CD14-positive monocyte (primary cell): ENCODE results near the gene CREB5. TPM values are rescaled to one million over a fixed set of nuclear protein-coding genes. Genes with fewer than 3 reads are reported as not detected.

Experiments used
- DNase-seq, 3 donors: peaks; one replicate each; pipeline ENCODE4 v3.0.0-alpha.2; 2011 to 2022
- H2AFZ ChIP-seq: 2 replicates; pipeline ENCODE4 v1.6.0; 2012; ENCODE audit warnings: mild to moderate bottlenecking, low read depth, low read length, inconsistent platforms; ENCODE audit not compliant: insufficient read depth, poor library complexity, severe bottlenecking
- H3K27ac ChIP-seq, 2 donors: 1 replicate in 1 of 2; 2 replicates in 1 of 2; pipeline ENCODE4 v1.5.1; 2012 to 2013; ENCODE audit warnings: low read length in 2 of 2, control low read depth in 1 of 2, inconsistent platforms in 1 of 2, low read depth in 1 of 2, mild to moderate bottlenecking in 1 of 2
- H3K27me3 ChIP-seq, 2 donors: one replicate each; pipeline versions ENCODE4 v1.6.0 to v1.6.1; 2011 to 2013; ENCODE audit warnings: low read length in 2 of 2; ENCODE audit not compliant: control insufficient read depth in 2 of 2, insufficient read depth in 2 of 2
- H3K36me3 ChIP-seq, 2 donors: replicated peaks in 1 of 2; 1 replicate in 1 of 2; 2 replicates in 1 of 2; pipeline versions ENCODE4 v1.5.1 to v1.6.1; 2012 to 2013; ENCODE audit warnings: low read length in 2 of 2, control low read depth in 1 of 2, inconsistent platforms in 1 of 2, mild to moderate bottlenecking in 1 of 2; ENCODE audit not compliant: insufficient read depth in 2 of 2, control insufficient read depth in 1 of 2
- H3K4me1 ChIP-seq, 2 donors: 1 replicate in 1 of 2; 2 replicates in 1 of 2; pipeline versions ENCODE4 v1.5.1 to v1.6.1; 2012 to 2013; ENCODE audit warnings: low read length in 2 of 2, control low read depth in 1 of 2, inconsistent platforms in 1 of 2, mild to moderate bottlenecking in 1 of 2, moderate library complexity in 1 of 2; ENCODE audit not compliant: insufficient read depth in 2 of 2, control insufficient read depth in 1 of 2
- H3K4me2 ChIP-seq: replicated peaks from 2 replicates; pipeline ENCODE3; 2012; ENCODE audit warnings: low read length, moderate library complexity, mild to moderate bottlenecking; ENCODE audit not compliant: poor library complexity, severe bottlenecking; ENCODE audit errors: extremely low read depth
- H3K4me3 ChIP-seq, 3 experiments: fragments of 200-600 bp in 1 of 3; sonication (generic) in 1 of 3; replicated peaks in 1 of 3; 1 replicate in 2 of 3; 2 replicates in 1 of 3; pipeline ENCODE4 v1.5.1; 2011 to 2013; ENCODE audit warnings: low read length in 3 of 3, mild to moderate bottlenecking in 3 of 3, control low read depth in 2 of 3, low read depth in 2 of 3, inconsistent platforms in 1 of 3, moderate library complexity in 1 of 3
- H3K79me2 ChIP-seq: 2 replicates; pipeline ENCODE4 v1.6.0; 2012; ENCODE audit warnings: mild to moderate bottlenecking, control low read depth, inconsistent platforms, low read length, moderate library complexity; ENCODE audit not compliant: insufficient read depth
- H3K9ac ChIP-seq: 2 replicates; pipeline ENCODE4 v1.6.0; 2017; ENCODE audit warnings: low read length, mild to moderate bottlenecking; ENCODE audit not compliant: insufficient read depth, poor library complexity, severe bottlenecking
- H3K9me3 ChIP-seq, 2 donors: replicated peaks in 1 of 2; 1 replicate in 1 of 2; 2 replicates in 1 of 2; pipeline versions ENCODE4 v1.5.1 to v1.6.1; 2012 to 2013; ENCODE audit warnings: low read length in 2 of 2, control low read depth in 1 of 2; ENCODE audit not compliant: control insufficient read depth in 1 of 2, insufficient read depth in 1 of 2
- H4K20me1 ChIP-seq: 2 replicates; pipeline ENCODE4 v1.6.0; 2012; ENCODE audit warnings: mild to moderate bottlenecking, low read length, control low read depth, moderate library complexity; ENCODE audit not compliant: insufficient read depth
- H3K27ac Mint-ChIP-seq, 7 donors: one replicate each; pipeline ENCODE4 v1.8.0; 2020; ENCODE audit warnings: mild to moderate bottlenecking in 7 of 7, mixed read lengths in 7 of 7, moderate library complexity in 6 of 7, inconsistent platforms in 2 of 7
- H3K27me3 Mint-ChIP-seq, 3 donors: one replicate each; pipeline ENCODE4 v1.8.0; 2021 to 2022; ENCODE audit warnings: low read depth in 3 of 3, mild to moderate bottlenecking in 3 of 3, mixed read lengths in 3 of 3, moderate library complexity in 3 of 3, inconsistent platforms in 1 of 3
- H3K36me3 Mint-ChIP-seq, 2 donors: one replicate each; pipeline ENCODE4 v1.8.0; 2020; ENCODE audit warnings: mixed read lengths in 2 of 2, inconsistent platforms in 1 of 2, mild to moderate bottlenecking in 1 of 2
- H3K4me1 Mint-ChIP-seq: one replicate; pipeline ENCODE4 v1.8.0; 2020; ENCODE audit warnings: mild to moderate bottlenecking, mixed read lengths
- H3K4me3 Mint-ChIP-seq, 2 donors: one replicate each; pipeline ENCODE4 v1.8.0; 2020; ENCODE audit warnings: mild to moderate bottlenecking in 2 of 2, mixed read lengths in 2 of 2, moderate library complexity in 1 of 2
- H3K9me3 Mint-ChIP-seq, 7 donors: one replicate each; pipeline ENCODE4 v1.8.0; 2020 to 2022; ENCODE audit warnings: mixed read lengths in 7 of 7, mild to moderate bottlenecking in 6 of 7, moderate library complexity in 6 of 7, inconsistent platforms in 2 of 7
- CTCF ChIP-seq: fragments of 200-600 bp; IDR thresholded peaks from one replicate; pipeline ENCODE4 v1.8.0; 2022; ENCODE audit warnings: antibody characterized with exemption, mild to moderate bottlenecking
- WGBS: methylation state at CpG from one replicate; pipeline ENCODE4 v1.1.5; 2013; ENCODE audit warnings: missing lambda C conversion rate; ENCODE audit not compliant: insufficient coverage; 5-methylcytosine and 5-hydroxymethylcytosine counted together
- intact Hi-C, 2 donors: fragments of 100-400 bp; cut with micrococcal nuclease; formaldehyde crosslinking; loops; one replicate each; pipeline versions ENCODE4 v1.15.0 to v1.15.1; 2023
- polyA plus RNA-seq, 3 donors: library from polyadenylated mRNA; depleted of rRNA in 1 of 3; unstranded in 2 of 3; stranded (reverse) in 1 of 3; fragments of 300-500 nt in 2 of 3; fragments of >200 nt in 1 of 3; fragmentation: Illumina TruSeq in 2 of 3; gene quantifications; 1 replicate in 2 of 3; 2 replicates in 1 of 3; pipeline ENCODE4 v1.2.3, GENCODE V29; 2012 to 2021

Gene CREB5
- polyA plus RNA-seq, 3 donors = 25.1 to 72.3 (median 44.2) TPM

GRCh38 chr7:28685644-28686417, 273.5 kb downstream of the CREB5 start:
- no peaks in the 10 kb centered on the region for H3K27me3 ChIP-seq
- intact Hi-C loops = loop anchor here (10.0 kb wide), 2 partner anchors 281 to 531 kb away; no protein-coding TSS in a partner anchor
- H3K27ac ChIP-seq = peak overlapping the region; percentile 92 to 95
- 0% methylated on average over 11 of the region's 15 CpGs for WGBS
- no peaks in the 10 kb centered on the region for H3K9me3 Mint-ChIP-seq
- no peaks in the 10 kb centered on the region for H3K27me3 Mint-ChIP-seq
- peaks cover 47% of the 10 kb centered on the region for H3K79me2 ChIP-seq
- peaks cover 15% of the 10 kb centered on the region in 2 donors for H3K36me3 Mint-ChIP-seq
- peak; percentile 94 to 96 (median 96) for DNase-seq
- peak overlapping the region; percentile 85 for H3K4me2 ChIP-seq
- no peaks in the 10 kb centered on the region for H3K9me3 ChIP-seq
- H2AFZ ChIP-seq = peak overlapping the region; percentile 35
- peaks cover 0 to 11% of the 10 kb centered on the region in 2 donors for H3K36me3 ChIP-seq
- H3K9ac ChIP-seq = peak overlapping the region; percentile 74
- peaks cover 68 to 89% of the 10 kb centered on the region in 2 donors for H3K4me1 ChIP-seq
- peaks cover 14% of the 10 kb centered on the region for H3K4me1 Mint-ChIP-seq
- H3K4me3 ChIP-seq = peak overlapping the region; percentile 76 to 100 (median 93)
- H3K4me3 Mint-ChIP-seq = no peak overlapping the region
- no peak overlapping the region for H3K27ac Mint-ChIP-seq
- peaks cover 36% of the 10 kb centered on the region for H4K20me1 ChIP-seq
- TF ChIP-seq CTCF = no peak

- Mint-ChIP-seq H3K4me3 (no peak overlapping the region), H3K27me3 (no peaks in the 10 kb centered on the region), H3K27ac (no peak overlapping the region), H3K36me3 (peaks cover 19 to 21% of the 10 kb centered on the region in 2 donors), H3K4me1 (peaks cover 13% of the 10 kb centered on the region), H3K9me3 (no peaks in the 10 kb centered on the region)
- intact Hi-C loops = loop anchor here (10.0 kb wide), 2 partner anchors 282 to 532 kb away; no protein-coding TSS in a partner anchor
- H2AFZ ChIP-seq = peak overlapping the region; percentile 35
- WGBS = 0% methylated on average over 8 of the region's 12 CpGs
- peaks cover 65 to 90% of the 10 kb centered on the region in 2 donors for H3K4me1 ChIP-seq
- H3K9me3 ChIP-seq = no peaks in the 10 kb centered on the region
- no peak for TF ChIP-seq CTCF
- peaks cover 53% of the 10 kb centered on the region for H3K79me2 ChIP-seq
- peak overlapping the region; percentile 76 to 100 (median 93) for H3K4me3 ChIP-seq
- H3K9ac ChIP-seq = peak overlapping the region; percentile 74
- DNase-seq = peak; percentile 23 to 68 (median 52)
- H4K20me1 ChIP-seq = peaks cover 41% of the 10 kb centered on the region
- H3K27ac ChIP-seq = peak overlapping the region; percentile 92 to 95
- no peaks in the 10 kb centered on the region for H3K27me3 ChIP-seq
- H3K4me2 ChIP-seq = peak overlapping the region; percentile 85
- H3K36me3 ChIP-seq = peaks cover 0 to 16% of the 10 kb centered on the region in 2 donors
Observed at GRCh38 chr7:28686418-28686800, 274.1 kb downstream of the CREB5 start.
